ENCODE data around the gene SLX4IP. TPM values are rescaled to one million over a fixed set of nuclear protein-coding genes. Genes with fewer than 3 reads are reported as not detected.

SLX4IP gene
- total RNA-seq, 2 experiments from 2014 or later = 1.6 to 1.8 TPM

DNA sequence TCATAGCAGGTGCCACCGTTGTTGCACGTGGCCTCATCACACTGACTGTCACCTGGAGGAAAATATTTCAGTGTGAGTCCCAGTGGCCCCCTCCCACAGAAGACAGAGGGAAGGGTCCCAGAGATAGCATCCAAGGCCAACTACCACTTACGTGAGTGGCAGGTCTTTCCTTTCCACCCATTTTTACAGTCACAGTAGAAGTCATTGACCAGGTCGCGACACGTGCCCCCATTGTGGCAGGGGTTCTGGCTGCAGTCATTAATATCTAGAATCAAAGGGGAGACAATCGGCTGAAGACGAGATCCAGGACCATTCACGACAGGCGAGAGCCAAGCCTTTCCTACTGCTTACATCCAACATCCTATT lies 210.1 kb downstream of the SLX4IP start:
- no peak overlapping the region for H3K4me3 ChIP-seq (ENCODE audit: low read length)
- H3K36me3 ChIP-seq (ENCODE audit: insufficient read depth, low read length) = no peaks in the 10 kb centered on the region
- Mint-ChIP-seq H3K36me3 (ENCODE audit: low read depth) (no peaks in the 10 kb centered on the region), H3K4me3 (no peak overlapping the region), H3K4me1 (ENCODE audit: low read depth) (no peaks in the 10 kb centered on the region), H3K9me3 (no peaks in the 10 kb centered on the region), H3K27me3 (peaks cover 6% of the 10 kb centered on the region), H3K27ac (no peak overlapping the region)
- no peak for ATAC-seq (ENCODE audit: poor library complexity)
- H3K9me3 ChIP-seq (ENCODE audit: control insufficient read depth in 1 of 2, insufficient read depth in 1 of 2, low read length in 2 of 2) = no peaks in the 10 kb centered on the region
- no peak overlapping the region for H3K27ac ChIP-seq (ENCODE audit: low read depth in 1 of 2, low read length in 2 of 2)
- no peak for DNase-seq
- H3K4me1 ChIP-seq (ENCODE audit: insufficient read depth, low read length) = no peaks in the 10 kb centered on the region
- POLR2A ChIA-PET = no interaction called here
- intact Hi-C loops (cut with DNase I, micrococcal nuclease) = no loop called here
- TF ChIP-seq, protein P1, sequence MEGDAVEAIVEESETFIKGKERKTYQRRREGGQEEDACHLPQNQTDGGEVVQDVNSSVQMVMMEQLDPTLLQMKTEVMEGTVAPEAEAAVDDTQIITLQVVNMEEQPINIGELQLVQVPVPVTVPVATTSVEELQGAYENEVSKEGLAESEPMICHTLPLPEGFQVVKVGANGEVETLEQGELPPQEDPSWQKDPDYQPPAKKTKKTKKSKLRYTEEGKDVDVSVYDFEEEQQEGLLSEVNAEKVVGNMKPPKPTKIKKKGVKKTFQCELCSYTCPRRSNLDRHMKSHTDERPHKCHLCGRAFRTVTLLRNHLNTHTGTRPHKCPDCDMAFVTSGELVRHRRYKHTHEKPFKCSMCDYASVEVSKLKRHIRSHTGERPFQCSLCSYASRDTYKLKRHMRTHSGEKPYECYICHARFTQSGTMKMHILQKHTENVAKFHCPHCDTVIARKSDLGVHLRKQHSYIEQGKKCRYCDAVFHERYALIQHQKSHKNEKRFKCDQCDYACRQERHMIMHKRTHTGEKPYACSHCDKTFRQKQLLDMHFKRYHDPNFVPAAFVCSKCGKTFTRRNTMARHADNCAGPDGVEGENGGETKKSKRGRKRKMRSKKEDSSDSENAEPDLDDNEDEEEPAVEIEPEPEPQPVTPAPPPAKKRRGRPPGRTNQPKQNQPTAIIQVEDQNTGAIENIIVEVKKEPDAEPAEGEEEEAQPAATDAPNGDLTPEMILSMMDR (IDR thresholded peaks at IDR 0.05) = no peak
- H3K27me3 ChIP-seq (ENCODE audit: control insufficient read depth in 1 of 2, insufficient read depth in 2 of 2, low read length in 2 of 2) = no peaks in the 10 kb centered on the region
- CTCF ChIA-PET = no interaction called here

DNA sequence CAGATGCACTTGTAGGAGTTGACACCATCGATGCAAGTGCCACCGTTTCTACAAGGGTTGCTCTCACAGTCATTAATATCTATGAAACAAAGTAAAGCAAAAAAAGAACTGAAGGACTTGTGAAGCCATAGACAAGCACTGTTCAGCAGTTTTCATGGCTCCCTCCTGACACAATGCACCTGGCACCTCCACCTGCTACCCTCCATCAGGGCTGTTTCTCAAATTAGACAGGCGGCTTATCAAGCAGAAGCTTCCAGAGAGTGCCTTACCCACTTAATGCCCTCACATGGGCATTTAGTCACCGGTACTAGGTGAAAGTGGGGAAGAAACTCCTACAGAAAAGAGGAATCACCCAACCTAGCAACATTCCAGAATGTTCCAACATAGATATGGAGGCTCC lies 210.9 kb downstream of the SLX4IP start:
- no peak for DNase-seq
- Histone ChIP-seq H3K4me1 (ENCODE audit: insufficient read depth, low read length) (no peaks in the 10 kb centered on the region), H3K27me3 (ENCODE audit: control insufficient read depth in 1 of 2, insufficient read depth in 2 of 2, low read length in 2 of 2) (peaks cover 0 to 3% of the 10 kb centered on the region in 2 experiments), H3K4me3 (ENCODE audit: low read length) (no peak overlapping the region), H3K27ac (ENCODE audit: low read depth in 1 of 2, low read length in 2 of 2) (no peak overlapping the region), H3K9me3 (ENCODE audit: control insufficient read depth in 1 of 2, insufficient read depth in 1 of 2, low read length in 2 of 2) (no peaks in the 10 kb centered on the region), H3K36me3 (ENCODE audit: insufficient read depth, low read length) (no peaks in the 10 kb centered on the region)
- intact Hi-C loops (cut with DNase I, micrococcal nuclease) = no loop called here
- Mint-ChIP-seq H3K4me3 (no peak overlapping the region), H3K9me3 (no peaks in the 10 kb centered on the region), H3K27ac (no peak overlapping the region), H3K36me3 (ENCODE audit: low read depth) (no peaks in the 10 kb centered on the region), H3K4me1 (ENCODE audit: low read depth) (no peaks in the 10 kb centered on the region), H3K27me3 (peaks cover 6% of the 10 kb centered on the region)
- TF ChIP-seq, protein P1 (IDR thresholded peaks at IDR 0.05) = no peak
- ChIA-PET CTCF (no interaction called here), POLR2A (no interaction called here)
- ATAC-seq (ENCODE audit: poor library complexity) = no peak

DNA sequence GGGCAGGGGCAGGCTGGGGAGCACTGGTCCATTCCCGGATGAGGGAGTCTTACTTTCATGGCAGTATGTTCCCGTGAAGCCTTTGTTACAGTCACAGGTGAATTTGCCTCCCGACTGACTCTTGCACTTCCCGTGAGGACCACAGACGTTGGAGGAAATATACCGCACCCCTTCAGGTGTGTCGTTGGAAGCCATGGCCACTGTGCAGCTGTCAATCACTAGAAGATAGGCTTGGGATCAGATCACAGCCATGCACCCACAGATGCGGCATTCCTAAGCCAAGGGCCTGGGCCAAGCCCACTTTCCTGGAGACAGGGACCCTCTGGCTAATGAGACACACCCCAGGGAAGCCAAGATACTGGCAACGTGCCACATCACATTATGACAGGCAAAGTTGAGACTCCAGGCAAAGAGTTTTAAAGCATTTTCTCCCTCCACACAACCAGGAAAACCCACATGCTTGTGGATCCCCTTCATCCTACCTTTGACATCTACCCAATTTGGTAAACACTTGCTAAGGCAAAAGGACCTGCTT lies 211.8 kb downstream of the SLX4IP start:
- H3K27me3 Mint-ChIP-seq = peaks cover 6% of the 10 kb centered on the region
- ChIA-PET POLR2A (no interaction called here), CTCF (no interaction called here)
- no peak overlapping the region for H3K27ac Mint-ChIP-seq
- H3K36me3 Mint-ChIP-seq (ENCODE audit: low read depth) = no peaks in the 10 kb centered on the region
- Histone ChIP-seq H3K4me1 (ENCODE audit: insufficient read depth, low read length) (no peaks in the 10 kb centered on the region), H3K36me3 (ENCODE audit: insufficient read depth, low read length) (no peaks in the 10 kb centered on the region), H3K4me3 (ENCODE audit: low read length) (no peak overlapping the region), H3K27me3 (ENCODE audit: control insufficient read depth in 1 of 2, insufficient read depth in 2 of 2, low read length in 2 of 2) (peaks cover 0 to 3% of the 10 kb centered on the region in 2 experiments), H3K9me3 (ENCODE audit: control insufficient read depth in 1 of 2, insufficient read depth in 1 of 2, low read length in 2 of 2) (no peaks in the 10 kb centered on the region), H3K27ac (ENCODE audit: low read depth in 1 of 2, low read length in 2 of 2) (no peak overlapping the region)
- H3K4me3 Mint-ChIP-seq = no peak overlapping the region
- no peak for ATAC-seq (ENCODE audit: poor library complexity)
- no peaks in the 10 kb centered on the region for H3K9me3 Mint-ChIP-seq
- TF ChIP-seq, protein P1 (IDR thresholded peaks at IDR 0.05) = no peak
- no peaks in the 10 kb centered on the region for H3K4me1 Mint-ChIP-seq (ENCODE audit: low read depth)
- DNase-seq = no peak
- intact Hi-C loops (cut with DNase I, micrococcal nuclease) = no loop called here

Data from CD4-positive, alpha-beta T cell (primary cell).